Activated CD4-positive, alpha-beta T cell treated with anti-CD3 and anti-CD28 coated beads, Interleukin-2, amount 50 U/mL, for 48 hours (primary cell): ENCODE results near the gene METTL14.

Experiments
- DNase-seq, 2 experiments: peaks; one replicate each; pipeline ENCODE4 v3.0.0-alpha.2; 2020

The METTL14 gene

DNA sequence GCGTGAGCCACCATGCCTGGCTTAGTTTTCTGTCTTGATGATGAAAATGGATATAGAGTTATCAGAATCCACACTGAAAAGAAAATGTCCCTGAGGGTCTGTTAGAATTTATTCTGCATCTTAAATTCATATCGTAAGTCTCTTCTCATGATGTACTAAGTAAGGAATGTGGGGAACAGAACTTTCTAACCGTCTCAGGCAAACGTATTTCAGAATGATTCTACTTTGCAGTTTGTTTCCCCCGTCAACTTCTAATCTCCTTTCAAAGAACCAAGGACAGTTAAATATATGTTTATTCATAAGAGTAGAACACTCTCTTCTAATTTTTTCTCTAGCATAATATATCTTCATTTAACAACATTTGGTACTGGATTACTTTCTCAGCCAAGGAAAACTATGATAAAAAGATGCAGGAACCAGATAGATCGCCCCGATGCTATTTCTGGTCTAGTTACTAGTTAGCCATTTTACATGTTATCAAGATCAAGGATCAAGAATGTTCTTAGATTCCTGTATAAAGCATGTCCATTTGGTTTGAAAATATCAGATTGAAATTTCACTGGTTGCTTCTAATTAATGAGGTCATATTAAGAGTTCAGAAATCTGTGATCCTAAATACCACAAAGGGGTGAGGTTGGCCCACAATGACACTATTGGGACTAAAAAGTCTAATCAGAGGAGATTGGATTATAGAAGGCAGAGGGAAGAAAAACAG lies 49.5 kb downstream of the METTL14 start:
- DNase-seq = no peak

DNA sequence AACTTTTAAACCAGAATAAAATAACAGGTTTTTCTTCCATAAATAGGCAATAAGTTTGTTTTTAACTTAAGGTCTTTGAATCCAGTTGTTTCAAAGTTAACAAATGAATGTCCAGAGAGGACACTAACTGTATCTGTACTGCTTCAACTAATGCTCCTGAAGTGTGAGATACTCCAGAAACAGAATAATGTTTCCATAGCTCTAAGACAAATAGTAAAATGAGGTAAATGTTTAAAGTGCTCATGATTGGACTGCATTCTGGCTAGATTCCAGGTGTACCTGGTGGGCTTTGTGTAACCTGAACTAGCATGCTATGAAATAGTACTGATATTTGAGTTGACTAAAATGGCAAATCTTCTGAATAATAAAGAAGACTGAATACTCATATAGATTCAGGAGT lies 51.7 kb downstream of the METTL14 start:
- no peak for DNase-seq

DNA sequence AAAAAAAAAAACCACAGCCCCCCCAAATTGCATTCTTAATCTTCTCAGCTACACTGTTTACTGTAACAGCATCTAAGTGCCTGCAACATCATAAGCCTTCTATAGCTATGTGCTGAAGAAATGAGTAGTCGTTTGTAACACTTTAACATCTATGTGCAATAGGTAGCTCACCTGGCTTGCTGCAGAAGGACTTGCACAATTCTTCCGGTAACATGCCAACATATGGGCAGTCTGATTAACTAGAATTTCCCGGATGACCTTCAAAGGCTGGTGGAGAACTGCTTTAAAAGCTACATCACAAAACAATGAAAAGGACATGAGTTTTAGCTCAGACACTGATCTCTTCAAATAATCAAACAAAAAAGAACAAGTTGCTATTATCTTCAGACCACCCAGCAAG lies 52.9 kb downstream of the METTL14 start:
- DNase-seq = no peak

DNA sequence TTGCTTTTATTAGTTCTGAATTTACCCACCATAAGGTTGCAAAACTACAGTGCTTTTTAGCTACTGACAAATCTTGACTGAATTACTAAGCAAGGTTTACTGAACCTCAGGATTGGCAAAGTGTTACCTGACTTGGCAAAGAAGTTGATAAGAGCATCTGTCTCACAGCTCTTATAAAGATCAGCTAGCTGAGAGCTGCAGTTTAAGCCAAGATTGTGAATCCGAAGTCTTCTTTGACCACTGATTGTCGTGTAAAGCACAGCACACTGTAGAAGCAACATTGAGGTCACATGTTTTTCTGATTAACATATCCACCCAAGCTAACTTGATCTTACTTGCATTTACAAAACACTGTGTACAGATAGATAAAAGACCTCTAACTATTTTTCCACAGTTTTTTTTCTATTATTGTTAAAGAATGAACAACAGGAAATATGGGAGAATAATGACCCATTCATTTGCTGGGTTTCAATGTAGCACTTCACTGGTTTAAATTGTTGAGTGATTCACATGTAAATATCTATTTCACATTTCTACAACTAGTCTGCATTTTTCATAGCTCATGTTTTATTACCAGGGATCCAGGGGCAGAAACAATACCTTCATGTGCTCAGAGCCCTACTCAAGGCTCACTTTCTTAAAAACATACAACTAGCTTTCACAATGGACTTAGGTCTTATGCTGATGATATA lies 54.0 kb downstream of the METTL14 start:
- no peak for DNase-seq

DNA sequence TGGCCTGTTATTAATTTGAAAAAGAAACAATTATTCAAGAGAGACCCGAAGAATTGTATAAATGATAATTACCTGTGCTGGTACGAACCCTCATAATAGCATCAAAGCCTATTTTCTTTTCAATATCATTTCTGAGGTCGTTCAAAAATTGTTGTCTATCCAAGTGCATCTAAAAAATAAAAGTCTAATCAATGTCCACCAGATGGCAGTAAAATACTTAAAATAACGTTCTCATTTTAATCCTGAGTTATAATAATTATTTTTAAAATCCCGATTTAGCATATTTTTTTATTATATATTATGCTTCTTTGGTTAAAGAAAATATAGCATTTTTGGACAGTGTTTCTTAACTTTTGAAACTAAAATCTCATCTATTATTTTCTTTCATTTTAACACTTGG lies 55.7 kb downstream of the METTL14 start:
- no peak for DNase-seq

DNA sequence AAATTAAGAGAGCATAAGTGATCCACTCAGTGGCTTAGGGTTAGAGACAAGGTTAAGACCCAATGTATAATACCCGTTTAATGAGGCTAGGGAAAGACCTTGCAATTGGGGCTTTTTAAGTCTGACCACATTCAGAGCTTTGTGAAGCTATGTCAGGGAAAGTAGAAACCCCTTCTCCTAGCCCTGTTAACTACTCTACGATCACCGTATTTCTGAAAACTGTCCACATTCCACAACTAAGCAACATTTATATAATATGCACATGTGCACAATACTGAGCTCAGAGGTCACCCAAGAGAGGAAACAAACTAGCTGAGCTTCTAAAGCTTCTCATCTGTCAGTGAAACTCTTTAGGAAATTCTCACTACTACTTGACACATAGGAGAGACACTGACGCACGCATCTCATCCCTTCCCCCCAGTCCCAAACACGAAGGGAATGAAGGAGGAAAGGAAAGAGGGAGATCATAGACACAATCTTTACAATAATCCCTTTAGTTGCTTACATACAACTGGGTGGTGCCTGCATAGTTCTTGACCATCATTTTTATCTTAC lies 56.2 kb downstream of the METTL14 start:
- DNase-seq = no peak

DNA sequence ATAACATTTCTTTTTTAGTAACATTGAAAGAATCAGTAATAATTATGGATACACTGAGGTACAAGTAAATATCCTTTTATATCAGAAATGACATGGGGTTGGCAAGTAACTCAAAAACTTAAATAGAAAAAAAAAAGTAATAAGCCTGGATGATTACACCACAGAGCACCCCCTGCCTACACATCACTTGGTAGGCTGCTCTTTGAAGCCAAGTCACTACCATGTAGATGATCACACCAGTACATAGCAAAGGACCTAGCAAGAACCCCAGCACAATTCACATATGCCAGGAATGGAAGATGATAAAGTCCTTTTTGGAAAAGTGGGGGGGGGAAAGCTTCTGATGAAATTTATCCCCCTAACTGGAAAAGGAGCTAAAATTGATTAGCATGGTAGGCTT lies 56.9 kb downstream of the METTL14 start:
- no peak for DNase-seq

DNA sequence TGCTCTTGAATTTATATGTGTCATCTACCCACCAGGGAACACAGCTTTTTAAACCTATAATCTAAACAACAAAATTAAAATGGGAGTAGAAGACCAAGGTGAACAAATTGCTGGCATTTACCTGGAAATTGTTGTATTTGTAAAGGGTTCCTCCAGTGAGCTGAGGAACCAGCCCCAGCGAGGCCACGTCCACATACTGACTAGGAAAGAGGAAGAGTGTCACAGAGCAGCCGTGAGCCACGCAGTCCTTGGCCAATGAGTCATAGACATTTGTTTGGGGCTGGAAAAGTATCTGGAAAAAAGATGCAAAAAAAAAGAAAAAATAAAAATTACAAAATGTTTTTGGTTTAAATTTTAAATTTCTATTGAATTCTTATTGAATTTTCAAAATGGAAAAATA lies 58.7 kb downstream of the METTL14 start:
- no peak for DNase-seq

DNA sequence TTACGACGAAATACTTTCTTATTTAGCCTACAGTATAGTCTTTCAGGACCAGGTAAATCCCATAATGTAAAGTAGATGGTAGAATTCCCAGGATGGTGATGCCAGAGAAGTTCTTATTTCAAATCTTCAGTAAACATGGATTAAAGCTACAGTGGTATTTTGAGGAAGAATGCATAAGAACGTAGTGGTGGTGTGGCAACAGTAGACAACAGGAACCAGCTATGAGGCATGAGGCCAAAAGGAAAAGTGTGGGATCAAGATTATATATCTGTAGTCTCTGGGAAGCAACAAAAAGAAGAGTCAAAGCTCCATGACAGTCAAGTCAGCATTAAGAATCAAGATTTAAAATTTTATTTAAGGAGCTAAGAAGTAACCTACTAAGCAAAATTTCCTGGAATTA lies 60.2 kb downstream of the METTL14 start:
- no peak for DNase-seq

DNA sequence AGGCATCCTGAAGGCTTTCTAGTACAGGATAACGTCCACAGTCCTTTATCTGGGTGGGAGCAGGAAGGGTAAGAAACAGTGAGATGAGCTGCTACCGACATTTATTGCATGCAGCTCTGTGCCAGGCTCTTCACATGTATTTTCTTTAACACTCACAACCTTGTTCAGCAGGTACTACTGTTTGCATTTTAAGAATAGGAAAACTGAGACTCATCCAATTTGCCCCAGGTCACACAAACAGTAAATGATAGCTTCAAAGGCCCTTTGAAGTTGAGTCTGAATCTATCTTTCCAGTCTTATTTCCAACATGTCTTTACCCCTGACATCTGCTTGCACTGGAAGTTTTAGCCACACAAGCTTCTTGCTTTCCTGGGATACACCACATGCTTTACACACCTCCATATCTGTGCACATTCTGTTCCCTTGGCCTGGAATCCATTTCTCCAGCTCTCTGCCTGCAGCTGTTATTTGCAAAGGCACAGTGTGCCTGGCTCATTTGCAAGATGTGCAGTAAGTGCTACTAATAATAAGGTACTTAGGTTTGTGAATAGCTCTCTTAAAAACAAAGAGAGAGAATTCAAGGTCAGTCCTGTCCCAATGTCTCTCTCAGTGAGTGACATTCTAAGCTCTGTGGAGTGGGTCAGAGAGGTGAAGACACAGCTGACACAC lies 61.2 kb downstream of the METTL14 start:
- DNase-seq = no peak

DNA sequence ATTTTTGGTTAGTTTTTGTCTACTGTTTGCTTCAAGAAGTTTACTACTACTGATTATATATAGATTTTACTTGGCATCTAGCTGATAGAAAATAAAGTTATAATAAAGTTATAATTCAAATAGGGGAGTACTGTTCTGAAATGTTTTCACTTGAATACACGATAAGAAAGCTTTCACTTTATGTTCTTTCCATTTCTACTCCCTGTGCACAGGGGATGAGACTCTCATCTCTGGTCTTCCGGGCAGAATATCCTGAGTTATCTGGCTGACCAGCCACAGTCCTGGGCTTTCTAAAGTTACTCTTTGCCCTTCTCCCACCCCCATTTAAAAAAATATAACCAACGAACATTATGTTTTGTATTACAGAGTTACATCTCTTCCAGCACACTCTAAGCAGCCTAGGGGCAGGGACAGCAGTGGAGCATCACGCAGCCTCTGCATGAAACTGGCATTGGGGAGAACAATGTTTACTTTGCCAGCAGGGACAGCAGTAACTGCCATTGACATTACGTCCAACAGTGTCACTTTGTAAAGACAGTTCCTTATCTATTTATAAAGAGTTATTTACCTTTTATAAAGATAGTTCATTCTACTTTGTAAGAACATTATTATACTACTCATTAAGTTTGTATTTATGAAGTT lies 64.3 kb downstream of the METTL14 start:
- no peak for DNase-seq

DNA sequence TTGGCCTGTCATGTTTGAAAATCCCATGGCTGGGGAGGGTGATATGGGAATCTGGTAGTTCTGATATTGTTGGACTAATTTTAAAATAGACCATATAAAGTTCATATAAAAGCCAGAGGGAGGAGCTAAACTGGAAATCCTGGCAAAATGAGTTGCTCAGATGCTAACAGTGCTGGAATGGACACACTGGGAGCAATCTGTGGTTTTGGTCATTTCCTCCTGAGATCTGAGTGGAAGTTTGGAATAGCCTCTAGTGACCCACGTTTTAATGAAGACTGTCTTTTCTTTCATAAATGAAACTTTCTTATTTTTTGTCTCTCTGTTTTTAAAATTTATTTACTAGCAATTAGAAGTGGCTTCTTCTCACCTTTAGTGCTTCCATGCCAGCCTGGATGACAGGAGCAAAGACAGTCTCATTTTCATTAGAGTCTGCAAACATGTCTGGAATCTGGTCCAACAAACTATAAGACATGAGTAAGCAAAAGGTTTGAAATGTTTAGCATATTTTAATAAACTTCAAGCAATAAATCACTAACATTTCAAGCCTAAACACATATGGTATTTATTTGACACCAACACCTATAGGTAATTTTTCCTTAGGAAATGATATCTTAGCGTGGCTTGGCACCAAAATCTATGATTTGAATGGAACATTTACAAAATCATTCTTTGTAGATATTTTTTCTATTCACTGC lies 66.6 kb downstream of the METTL14 start:
- DNase-seq = no peak

DNA sequence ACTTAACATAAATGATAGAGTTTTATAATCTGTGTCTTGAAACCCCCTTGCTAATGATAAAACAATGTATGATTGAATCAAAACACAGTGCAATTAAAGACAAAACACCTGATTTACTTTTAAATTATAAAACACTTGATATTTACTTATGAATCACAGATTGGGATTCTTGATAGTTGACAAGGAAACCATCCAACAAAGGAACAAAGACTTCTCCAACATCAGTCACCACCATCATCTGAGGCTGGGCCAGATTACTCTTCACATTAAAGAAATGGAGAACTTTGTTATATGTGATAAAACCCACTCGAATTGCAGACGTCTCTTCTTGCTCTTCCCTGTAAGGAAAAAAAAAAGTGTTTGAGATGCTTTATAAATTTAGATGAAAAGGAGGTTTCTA lies 67.4 kb downstream of the METTL14 start:
- no peak for DNase-seq

DNA sequence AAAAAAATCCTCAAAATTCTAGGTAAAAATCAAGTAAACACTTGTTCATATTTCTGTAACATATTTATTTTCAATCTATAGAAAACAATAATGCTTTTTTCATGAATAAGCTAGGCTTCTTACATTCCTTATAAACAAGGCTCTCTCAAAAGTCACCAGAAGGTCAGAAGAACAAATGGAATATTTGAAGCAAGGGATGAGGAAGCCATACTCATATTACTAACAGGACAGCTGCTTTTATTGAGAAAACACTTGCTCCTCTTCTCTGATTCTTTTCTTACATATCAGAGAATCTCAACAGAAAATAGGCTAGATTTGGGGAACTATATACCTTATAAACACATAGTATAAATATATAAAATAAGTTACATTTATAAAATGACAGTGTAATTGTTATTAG lies 67.9 kb downstream of the METTL14 start:
- DNase-seq = no peak

DNA sequence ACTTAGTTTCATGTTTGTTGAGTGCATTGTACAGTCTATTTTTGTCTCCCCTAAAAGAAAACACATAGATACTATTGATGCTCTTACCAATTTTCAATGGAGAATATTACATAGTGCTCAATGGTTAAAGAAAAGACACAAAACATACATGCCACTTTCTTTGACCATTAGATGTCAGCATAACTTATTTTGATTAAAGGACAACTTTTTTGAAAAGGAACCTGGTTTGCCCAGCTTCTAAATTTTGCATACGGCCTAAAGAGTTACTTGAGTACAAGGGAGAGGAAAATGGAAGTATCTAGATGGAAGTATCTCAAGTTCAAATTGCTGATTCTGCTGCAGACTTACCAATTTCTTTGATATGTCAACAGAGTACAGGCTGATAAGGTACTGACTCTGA lies 68.5 kb downstream of the METTL14 start:
- DNase-seq = no peak

DNA sequence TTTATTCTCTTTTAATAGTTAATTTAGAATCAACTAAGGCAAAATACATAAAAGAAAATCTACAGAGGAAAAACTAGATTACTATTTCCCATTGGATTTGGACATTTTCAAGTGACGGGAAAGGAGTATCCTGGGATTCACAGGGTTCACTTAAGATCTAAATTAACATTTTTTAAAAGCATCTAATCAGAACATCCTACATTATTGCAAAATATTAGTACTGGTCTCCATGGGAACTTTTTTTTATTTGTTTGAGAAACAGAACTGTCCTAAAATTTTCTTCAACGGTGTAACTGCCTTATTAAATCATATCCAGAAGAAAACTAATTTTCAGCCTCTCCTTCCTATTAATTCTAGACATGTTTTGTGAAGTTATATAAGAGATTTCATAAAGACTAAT lies 69.7 kb downstream of the METTL14 start:
- no peak for DNase-seq

DNA sequence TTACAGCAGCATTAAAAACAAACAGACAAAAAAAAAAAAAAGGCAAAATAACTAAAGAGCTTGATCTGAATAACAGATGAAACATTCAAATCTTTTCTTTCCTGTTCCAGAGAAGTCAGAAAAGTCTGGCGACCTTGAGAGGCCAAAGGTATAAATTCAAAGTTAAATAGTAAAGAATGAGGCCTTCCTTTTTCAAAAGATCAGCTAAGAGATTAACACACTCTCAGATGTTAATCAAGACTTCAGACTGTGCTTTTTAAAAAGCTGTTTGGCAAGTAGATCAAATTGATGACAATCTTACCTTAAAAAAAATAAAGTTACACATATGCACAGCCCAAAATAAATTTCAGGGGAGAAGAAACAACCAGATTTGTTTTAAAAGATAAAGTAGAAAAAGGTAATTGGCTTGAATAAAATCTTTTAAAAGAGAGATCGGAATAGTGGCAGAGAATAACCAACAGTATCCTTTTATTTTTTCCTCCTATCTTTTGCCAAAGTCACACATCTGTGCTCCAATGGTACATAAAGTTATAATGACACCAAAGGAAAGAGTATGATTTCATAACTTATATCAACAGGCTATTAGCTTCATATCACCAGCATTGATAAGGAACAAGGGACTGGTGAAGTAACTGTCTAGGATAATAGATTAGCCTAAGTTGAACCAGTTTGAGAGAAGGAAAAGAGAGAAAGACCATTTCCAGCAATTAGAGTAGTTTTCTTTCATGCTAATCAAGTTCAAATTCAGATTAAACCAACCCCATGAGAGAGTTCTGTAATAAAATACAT lies 70.4 kb downstream of the METTL14 start:
- DNase-seq = no peak

DNA sequence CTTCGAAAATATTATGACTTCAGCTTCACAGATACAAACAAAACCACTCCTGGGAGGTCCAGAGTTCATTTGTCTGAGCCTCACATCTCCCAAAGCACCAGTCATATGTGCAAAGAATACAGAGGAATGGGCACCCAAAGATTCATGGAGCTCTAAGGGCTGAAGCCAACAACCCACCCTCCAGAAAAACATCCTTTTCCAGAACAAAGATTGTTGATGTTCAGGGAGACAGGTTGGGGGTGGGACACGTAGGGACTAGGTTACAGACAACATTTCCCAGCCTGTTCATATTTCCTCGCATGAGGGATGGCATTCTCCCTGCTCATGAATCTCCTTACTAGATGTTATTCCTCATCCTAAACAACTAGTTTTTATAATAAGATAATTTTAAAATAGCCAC lies 71.2 kb downstream of the METTL14 start:
- no peak for DNase-seq

DNA sequence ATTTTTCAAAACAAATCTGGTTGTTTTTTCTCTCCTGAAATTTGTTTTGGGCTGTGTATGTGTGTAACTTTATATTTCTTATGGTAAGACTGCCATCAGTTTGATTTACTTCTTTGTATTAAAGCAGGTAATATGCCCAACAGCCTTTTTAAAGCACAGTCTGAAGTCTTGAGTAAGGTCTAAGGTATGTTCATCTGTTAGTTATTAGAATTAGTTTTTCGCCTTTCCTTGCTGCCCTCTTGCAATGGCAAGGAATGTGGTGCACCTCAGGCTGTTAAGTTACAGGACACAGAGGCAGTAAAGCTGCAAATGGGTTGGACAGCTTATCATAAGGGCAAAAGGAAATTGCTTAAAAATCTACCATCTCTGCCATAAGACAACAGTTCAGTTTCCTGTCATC lies 71.8 kb downstream of the METTL14 start:
- no peak for DNase-seq

DNA sequence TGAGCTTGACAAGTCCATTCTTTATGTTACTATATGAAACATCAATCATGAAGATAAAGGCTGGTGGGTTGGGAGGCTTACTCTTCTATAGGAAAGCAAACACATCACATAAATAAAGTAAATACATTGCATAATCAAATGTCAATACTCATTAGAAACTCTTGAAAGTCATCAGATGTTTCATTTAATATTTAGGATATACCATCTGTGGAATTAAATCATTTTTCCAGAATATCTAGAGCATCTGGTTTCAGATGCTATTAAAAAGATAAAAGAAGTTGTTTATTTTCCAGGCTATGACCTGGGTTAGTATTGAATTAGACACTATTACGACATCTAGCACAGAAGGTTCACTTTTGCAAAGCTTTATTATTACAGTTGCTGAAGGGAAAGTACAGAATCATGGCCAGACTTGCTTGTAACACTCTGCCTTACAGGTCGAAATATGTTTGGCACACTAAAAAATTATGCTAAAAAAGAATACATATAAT lies 72.6 kb downstream of the METTL14 start:
- no peak for DNase-seq

DNA sequence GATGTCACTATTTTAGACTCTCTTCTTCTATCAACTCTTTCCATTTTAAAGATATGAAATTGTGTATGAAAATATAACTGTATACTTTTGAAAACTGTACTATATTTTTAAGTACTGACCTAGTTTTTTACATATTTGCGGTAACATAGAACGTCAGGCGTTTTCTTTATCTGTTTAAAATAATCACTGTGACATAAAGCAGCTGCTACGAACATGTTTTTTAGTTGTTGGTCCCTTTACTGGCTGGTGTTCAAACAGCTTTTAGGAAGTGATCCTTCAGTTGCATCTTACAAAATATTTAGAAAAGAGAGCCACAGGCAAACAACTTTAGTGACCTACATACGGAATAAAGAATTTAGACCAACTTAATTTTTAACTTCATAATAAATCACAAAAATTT lies 73.1 kb downstream of the METTL14 start:
- no peak for DNase-seq

DNA sequence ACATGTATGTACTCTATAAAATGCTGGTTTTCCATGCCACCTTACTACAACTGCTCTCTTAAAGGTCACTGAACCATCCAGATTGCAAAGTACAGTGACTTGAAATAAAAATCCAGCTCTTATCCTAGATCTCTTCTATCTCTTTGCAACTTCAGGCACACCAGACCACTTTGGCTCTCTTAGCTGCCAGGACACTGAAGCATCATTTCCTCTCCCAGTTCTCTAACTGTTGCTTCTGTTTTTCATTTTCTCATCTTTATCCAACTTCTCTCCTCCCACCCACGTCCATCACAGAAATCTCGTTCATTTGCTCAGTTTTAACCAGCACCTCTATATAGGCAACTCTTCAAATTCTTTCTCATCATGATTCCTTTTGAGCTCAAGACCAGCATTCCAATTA lies 74.3 kb downstream of the METTL14 start:
- no peak for DNase-seq
